Measurements from ENCODE around the gene PIKFYVE.

DNA sequence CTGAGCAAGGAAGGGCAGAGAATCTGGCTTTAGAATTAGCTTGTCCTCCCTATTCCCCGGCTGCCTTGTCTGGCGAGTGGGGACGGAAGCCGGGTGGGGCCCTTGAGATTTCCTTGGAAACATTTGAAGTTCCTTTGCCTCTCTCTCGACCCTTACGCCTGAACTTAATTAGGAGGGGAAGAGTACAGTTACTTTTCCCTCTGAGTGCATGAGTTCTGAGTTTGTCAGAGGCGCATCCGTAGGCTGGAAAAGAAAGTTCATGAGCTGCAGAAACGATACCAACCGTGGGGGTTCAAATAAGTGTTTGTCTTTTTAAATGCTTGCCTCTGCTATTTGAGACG is 468 bp downstream of the PIKFYVE start:
- TF ChIP-seq, protein P1, sequence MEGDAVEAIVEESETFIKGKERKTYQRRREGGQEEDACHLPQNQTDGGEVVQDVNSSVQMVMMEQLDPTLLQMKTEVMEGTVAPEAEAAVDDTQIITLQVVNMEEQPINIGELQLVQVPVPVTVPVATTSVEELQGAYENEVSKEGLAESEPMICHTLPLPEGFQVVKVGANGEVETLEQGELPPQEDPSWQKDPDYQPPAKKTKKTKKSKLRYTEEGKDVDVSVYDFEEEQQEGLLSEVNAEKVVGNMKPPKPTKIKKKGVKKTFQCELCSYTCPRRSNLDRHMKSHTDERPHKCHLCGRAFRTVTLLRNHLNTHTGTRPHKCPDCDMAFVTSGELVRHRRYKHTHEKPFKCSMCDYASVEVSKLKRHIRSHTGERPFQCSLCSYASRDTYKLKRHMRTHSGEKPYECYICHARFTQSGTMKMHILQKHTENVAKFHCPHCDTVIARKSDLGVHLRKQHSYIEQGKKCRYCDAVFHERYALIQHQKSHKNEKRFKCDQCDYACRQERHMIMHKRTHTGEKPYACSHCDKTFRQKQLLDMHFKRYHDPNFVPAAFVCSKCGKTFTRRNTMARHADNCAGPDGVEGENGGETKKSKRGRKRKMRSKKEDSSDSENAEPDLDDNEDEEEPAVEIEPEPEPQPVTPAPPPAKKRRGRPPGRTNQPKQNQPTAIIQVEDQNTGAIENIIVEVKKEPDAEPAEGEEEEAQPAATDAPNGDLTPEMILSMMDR (IDR thresholded peaks at IDR 0.05): no peak
- TF ChIP-seq POLR2A (IDR thresholded peaks at IDR 0.05): no peak

Data from right lobe of liver (tissue), 4 donors.